Keratinocyte (primary cell): ENCODE measurements around the gene CDH8. TPM values are rescaled to one million over a fixed set of nuclear protein-coding genes. Genes with fewer than 3 reads are reported as not detected.

ENCODE experiments used
- DNase-seq: peaks from one replicate; pipeline ENCODE4 v3.0.0-alpha.2; 2011; ENCODE audit warnings: low read depth, missing footprints, low spot score
- FAIRE-seq: peaks from 2 replicates; lab custom pipeline; 2011; peaks lifted over from hg19 to GRCh38; lab: Jason Lieb, UNC
- H2AFZ ChIP-seq: 2 replicates; pipeline ENCODE4 v1.6.0; 2012; ENCODE audit warnings: low read length, control low read depth, inconsistent platforms; ENCODE audit not compliant: control insufficient read depth
- H3K27ac ChIP-seq: 2 replicates; pipeline ENCODE4 v1.5.1; 2011; ENCODE audit warnings: low read length; ENCODE audit not compliant: control insufficient read depth, insufficient read depth
- H3K27me3 ChIP-seq: 3 replicates; pipeline ENCODE4 v1.6.0; 2011; ENCODE audit warnings: low read length; ENCODE audit not compliant: control insufficient read depth, insufficient read depth; ENCODE audit errors: extremely low read depth
- H3K36me3 ChIP-seq, 2 experiments: 2 replicates in 1 of 2; 3 replicates in 1 of 2; pipeline ENCODE4 v1.5.1; 2011; ENCODE audit warnings: low read length in 2 of 2, mild to moderate bottlenecking in 1 of 2; ENCODE audit not compliant: control insufficient read depth in 2 of 2, insufficient read depth in 2 of 2; ENCODE audit errors: extremely low read depth in 1 of 2
- H3K4me1 ChIP-seq: 3 replicates; pipeline ENCODE4 v1.5.1; 2011; ENCODE audit warnings: low read length; ENCODE audit not compliant: control insufficient read depth, insufficient read depth; ENCODE audit errors: extremely low read depth
- H3K4me2 ChIP-seq: 3 replicates; pipeline ENCODE4 v1.6.0; 2011; ENCODE audit warnings: low read depth, low read length; ENCODE audit not compliant: control insufficient read depth, insufficient read depth; ENCODE audit errors: extremely low read depth
- H3K4me3 ChIP-seq, 3 experiments: fragments of 200-600 bp in 1 of 3; sonication (generic) in 1 of 3; 2 replicates in 2 of 3; 3 replicates in 1 of 3; pipeline ENCODE4 v1.5.1; 2011 to 2016; ENCODE audit warnings: low read length in 3 of 3, mild to moderate bottlenecking in 3 of 3, control low read depth in 2 of 3, inconsistent platforms in 1 of 3, low read depth in 1 of 3, mixed read lengths in 1 of 3, mixed run types in 1 of 3, moderate library complexity in 1 of 3; ENCODE audit not compliant: control insufficient read depth in 2 of 3, insufficient read depth in 2 of 3; ENCODE audit errors: extremely low read depth in 1 of 3
- H3K79me2 ChIP-seq: 2 replicates; pipeline ENCODE4 v1.6.0; 2012; ENCODE audit warnings: low read length; ENCODE audit not compliant: control insufficient read depth, insufficient read depth
- H3K9ac ChIP-seq: 3 replicates; pipeline ENCODE4 v1.6.0; 2011; ENCODE audit warnings: low read length; ENCODE audit not compliant: control insufficient read depth, insufficient read depth; ENCODE audit errors: extremely low read depth
- H3K9me1 ChIP-seq: 3 replicates; pipeline ENCODE4 v1.6.0; 2011; ENCODE audit warnings: low read length; ENCODE audit not compliant: control insufficient read depth, insufficient read depth; ENCODE audit errors: extremely low read depth
- H3K9me3 ChIP-seq: 2 replicates; pipeline ENCODE4 v1.5.1; 2012; ENCODE audit warnings: low read depth, low read length; ENCODE audit not compliant: control insufficient read depth
- H4K20me1 ChIP-seq: 3 replicates; pipeline ENCODE4 v1.6.0; 2011; ENCODE audit warnings: low read length; ENCODE audit not compliant: control insufficient read depth, insufficient read depth; ENCODE audit errors: extremely low read depth
- CTCF ChIP-seq, 3 experiments: IDR thresholded peaks in 1 of 3; conservative IDR thresholded peaks in 1 of 3; optimal IDR thresholded peaks in 1 of 3; 2 replicates in 2 of 3; 3 replicates in 1 of 3; pipeline versions ENCODE3 to v1.5.1; 2011; ENCODE audit warnings: low read length in 3 of 3, mild to moderate bottlenecking in 3 of 3, moderate library complexity in 2 of 3, control low read depth in 1 of 3, inconsistent platforms in 1 of 3; ENCODE audit not compliant: insufficient read depth in 2 of 3; ENCODE audit errors: extremely low read depth in 1 of 3
- EZH2 ChIP-seq: IDR thresholded peaks from one replicate; pipeline ENCODE4 v1.6.1; 2012; ENCODE audit warnings: inconsistent platforms, mild to moderate bottlenecking, low read length, moderate library complexity
- dilution Hi-C: fragments of 300-500 bp; cut with MboI; formaldehyde crosslinking; loops from one replicate; pipeline ENCODE4 v1.7.0; 2020; ENCODE audit warnings: low sequenced_read_pairs; ENCODE audit not compliant: extremely low pct_ligation_motif_present
- polyA plus RNA-seq, 5 experiments: library from polyadenylated mRNA; depleted of rRNA in 3 of 5; stranded (reverse) in 3 of 5; stranded (forward) in 1 of 5; unstranded in 1 of 5; fragments of >200 nt; gene quantifications; 1 replicate in 1 of 5; 2 replicates in 3 of 5; 3 replicates in 1 of 5; pipeline versions ENCODE4 v1.2.1 to v1.2.3, GENCODE V29; 2011 to 2012; ENCODE audit warnings: missing spikeins in 2 of 5, low read depth in 1 of 5, low replicate concordance in 1 of 5

Gene CDH8
- polyA plus RNA-seq, 1 donor (not counting 4 experiments of a cell fraction or from before 2014, with no cell fraction given) = 0.18 TPM

- no peaks in the 10 kb centered on the region for H3K36me3 ChIP-seq
- H2AFZ ChIP-seq = peak overlapping the region; percentile 8
- H3K27ac ChIP-seq = no peak overlapping the region
- H4K20me1 ChIP-seq = no peaks in the 10 kb centered on the region
- no peak for FAIRE-seq
- no peak overlapping the region for H3K4me3 ChIP-seq
- H3K4me2 ChIP-seq = no peak overlapping the region
- H3K27me3 ChIP-seq = no peaks in the 10 kb centered on the region
- H3K9ac ChIP-seq = no peak overlapping the region
- dilution Hi-C loops = no loop called here
- H3K9me1 ChIP-seq = no peaks in the 10 kb centered on the region
- no peak for DNase-seq
- H3K4me1 ChIP-seq = no peaks in the 10 kb centered on the region
- TF ChIP-seq EZH2 = no peak
- no peaks in the 10 kb centered on the region for H3K79me2 ChIP-seq
- H3K9me3 ChIP-seq = no peaks in the 10 kb centered on the region
These were observed 272.2 kb downstream of the CDH8 start for GRCh38 chr16:61763991-61764390.

GRCh38 chr16:61763013-61763412 is 273.2 kb downstream of the CDH8 start:
- no peaks in the 10 kb centered on the region for H3K4me1 ChIP-seq
- no peak overlapping the region for H3K9ac ChIP-seq
- dilution Hi-C loops = no loop called here
- no peak overlapping the region for H3K4me3 ChIP-seq
- DNase-seq = no peak
- H4K20me1 ChIP-seq = no peaks in the 10 kb centered on the region
- no peak overlapping the region for H3K27ac ChIP-seq
- no peaks in the 10 kb centered on the region for H3K79me2 ChIP-seq
- H2AFZ ChIP-seq = no peak overlapping the region
- FAIRE-seq = no peak
- TF ChIP-seq CTCF (optimal IDR thresholded peaks at IDR 0.05 in 1 of 3, IDR thresholded peaks at IDR 0.05 in 1 of 3, conservative IDR thresholded peaks at IDR 0.05 in 1 of 3; ENCODE audit: extremely low read depth in 1 of 3, insufficient read depth in 2 of 3, low read length in 3 of 3) (no peak), EZH2 (no peak)
- H3K9me3 ChIP-seq = no peaks in the 10 kb centered on the region
- H3K9me1 ChIP-seq = no peaks in the 10 kb centered on the region
- no peak overlapping the region for H3K4me2 ChIP-seq
- H3K27me3 ChIP-seq = no peaks in the 10 kb centered on the region
- no peaks in the 10 kb centered on the region for H3K36me3 ChIP-seq

GRCh38 chr16:61730997-61731396 is 305.2 kb downstream of the CDH8 start:
- TF ChIP-seq EZH2 = no peak
- TF ChIP-seq CTCF (optimal IDR thresholded peaks at IDR 0.05 in 1 of 3, IDR thresholded peaks at IDR 0.05 in 1 of 3, conservative IDR thresholded peaks at IDR 0.05 in 1 of 3; ENCODE audit: extremely low read depth in 1 of 3, insufficient read depth in 2 of 3, low read length in 3 of 3) = no peak
- Histone ChIP-seq H3K36me3 (no peaks in the 10 kb centered on the region), H3K79me2 (no peaks in the 10 kb centered on the region), H3K9ac (no peak overlapping the region), H3K4me2 (no peak overlapping the region), H4K20me1 (no peaks in the 10 kb centered on the region), H3K27ac (no peak overlapping the region), H3K4me1 (no peaks in the 10 kb centered on the region), H2AFZ (no peak overlapping the region), H3K4me3 (no peak overlapping the region), H3K9me1 (no peaks in the 10 kb centered on the region), H3K9me3 (no peaks in the 10 kb centered on the region), H3K27me3 (no peaks in the 10 kb centered on the region)
- no peak for DNase-seq
- FAIRE-seq = no peak
- dilution Hi-C loops = no loop called here
